Jurkat, Clone E6-1 (cell line): ENCODE results near the gene CEMIP.
"Not testable (repeated sequence)": the region's sequence is repeated elsewhere in the genome, so short reads cannot be mapped to it uniquely, and the experiment has no call there.

Source experiments
- DNase-seq: peaks from one replicate; pipeline ENCODE4 v3.0.0-alpha.2; 2011; ENCODE audit warnings: low read depth, low spot score
- H3K4me3 ChIP-seq: 2 replicates; pipeline ENCODE4 v1.5.1; 2011; ENCODE audit warnings: mild to moderate bottlenecking, low read length, control low read depth, moderate library complexity

CEMIP gene

GRCh38 chr15:80753161-80753560 is 26.0 kb upstream of the CEMIP start:
- DNase-seq = no peak
- H3K4me3 ChIP-seq = no peak overlapping the region

- no peak overlapping the region for H3K4me3 ChIP-seq
- no peak for DNase-seq
These were observed 25.2 kb upstream of the CEMIP start for GRCh38 chr15:80754014-80754413.

DNA sequence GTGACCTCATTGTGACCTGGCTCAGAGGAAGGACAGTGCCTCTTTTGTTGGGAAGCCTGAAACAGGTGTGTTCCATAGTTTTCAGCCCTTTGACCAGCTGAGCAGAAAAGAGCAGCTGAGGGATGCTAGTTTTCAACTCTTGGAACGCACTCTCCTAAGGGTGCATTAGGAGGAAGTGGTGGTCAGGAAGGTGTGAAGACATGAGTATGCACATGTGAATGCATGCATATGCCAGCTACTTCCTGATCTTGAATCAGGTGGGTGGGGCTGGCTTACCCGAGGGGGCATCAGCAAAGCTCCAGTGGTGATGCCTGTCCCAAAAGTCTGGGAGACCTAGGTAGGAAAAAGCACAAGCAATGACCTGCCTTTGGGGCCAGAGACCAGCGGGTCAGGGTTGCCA is 23.3 kb upstream of the CEMIP start:
- peak; percentile 2 for DNase-seq
- H3K4me3 ChIP-seq = no peak overlapping the region

DNA sequence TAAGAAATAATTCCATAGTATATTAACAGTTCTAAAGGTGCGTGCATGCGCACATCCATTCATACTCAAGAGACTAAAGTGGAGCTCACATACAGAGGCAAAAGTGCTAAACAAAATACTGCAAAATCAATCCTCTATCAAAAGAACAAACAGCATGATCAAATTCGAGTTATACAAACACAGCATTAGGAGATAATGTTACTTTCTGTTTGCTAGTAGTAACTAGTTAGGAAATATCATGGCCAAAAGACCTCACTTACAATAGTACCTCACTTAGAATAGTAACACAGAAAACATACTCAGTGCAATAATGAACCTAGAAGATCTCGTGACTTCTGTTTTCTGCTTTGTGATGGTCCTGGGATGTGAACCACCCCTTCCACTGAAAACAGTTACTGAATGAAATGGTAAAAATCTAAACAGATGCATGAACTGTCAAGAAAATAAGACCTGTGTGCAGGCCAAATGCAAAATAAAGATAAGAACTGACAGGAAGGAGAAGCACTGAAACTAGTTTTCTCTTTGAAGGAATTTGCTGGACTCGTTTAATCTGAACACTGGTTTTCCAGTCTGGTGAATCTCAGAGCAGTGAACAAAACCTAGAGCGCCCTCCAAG is 20.9 kb upstream of the CEMIP start:
- no peak for DNase-seq

GRCh38 chr15:80760960-80761359 is 18.2 kb upstream of the CEMIP start:
- H3K4me3 ChIP-seq = no peak overlapping the region
- no peak for DNase-seq

More for the DNA sequence above, 20.9 kb upstream of the CEMIP start:
- H3K4me3 ChIP-seq = no peak overlapping the region

GRCh38 chr15:80761754-80762153 is 17.4 kb upstream of the CEMIP start:
- no peak overlapping the region for H3K4me3 ChIP-seq
- no peak for DNase-seq

GRCh38 chr15:80763235-80763634 is 15.9 kb upstream of the CEMIP start:
- H3K4me3 ChIP-seq, DNase-seq: not testable (repeated sequence)

DNA sequence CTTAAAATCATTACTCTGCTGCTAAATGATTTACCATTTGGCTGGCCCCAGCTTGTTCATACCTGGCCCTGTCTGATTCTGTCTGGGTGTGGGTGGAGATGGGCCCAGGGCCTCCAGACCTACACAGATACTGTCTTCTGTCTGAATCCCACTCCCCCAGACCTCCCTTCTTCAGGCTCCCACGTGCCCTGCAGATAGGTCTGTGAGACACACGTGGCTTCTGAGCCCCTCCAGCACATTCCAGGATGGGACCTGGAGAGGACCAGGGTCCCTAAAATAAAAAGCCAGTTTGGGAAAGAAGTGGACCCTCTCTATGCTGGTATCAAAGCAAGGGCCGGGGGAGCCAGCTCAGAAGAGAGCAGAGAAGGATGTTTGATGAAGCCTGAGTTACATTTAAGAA is 14.6 kb upstream of the CEMIP start:
- DNase-seq = no peak
- H3K4me3 ChIP-seq = no peak overlapping the region

- no peak overlapping the region for H3K4me3 ChIP-seq
These were observed 12.9 kb upstream of the CEMIP start for GRCh38 chr15:80766275-80766674.

DNA sequence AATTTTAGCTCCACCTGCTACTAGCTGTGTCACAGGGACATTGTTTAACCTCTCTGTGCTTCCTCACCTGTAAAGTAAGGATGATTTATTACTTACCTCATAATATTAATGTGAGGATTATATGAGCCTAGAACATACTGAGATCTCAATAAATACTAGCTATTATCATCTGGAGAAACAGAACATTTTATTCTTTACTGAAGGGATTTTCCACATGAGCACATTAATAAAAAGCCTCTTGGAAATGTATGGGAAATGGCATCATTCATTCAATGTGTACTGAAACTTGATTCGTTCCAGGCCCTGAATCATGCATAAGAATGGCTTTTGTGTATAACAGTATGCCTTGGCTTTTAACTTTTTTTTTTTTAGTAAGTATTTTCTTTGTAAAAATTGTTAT is 11.0 kb upstream of the CEMIP start:
- H3K4me3 ChIP-seq = no peak overlapping the region
- DNase-seq = no peak

More at GRCh38 chr15:80766275-80766674, 12.9 kb upstream of the CEMIP start:
- no peak for DNase-seq

GRCh38 chr15:80769153-80769828 is 9.9 kb upstream of the CEMIP start:
- no peak for DNase-seq
- no peak overlapping the region for H3K4me3 ChIP-seq

- DNase-seq = no peak
These were observed 9.1 kb upstream of the CEMIP start for GRCh38 chr15:80769829-80770705.

DNA sequence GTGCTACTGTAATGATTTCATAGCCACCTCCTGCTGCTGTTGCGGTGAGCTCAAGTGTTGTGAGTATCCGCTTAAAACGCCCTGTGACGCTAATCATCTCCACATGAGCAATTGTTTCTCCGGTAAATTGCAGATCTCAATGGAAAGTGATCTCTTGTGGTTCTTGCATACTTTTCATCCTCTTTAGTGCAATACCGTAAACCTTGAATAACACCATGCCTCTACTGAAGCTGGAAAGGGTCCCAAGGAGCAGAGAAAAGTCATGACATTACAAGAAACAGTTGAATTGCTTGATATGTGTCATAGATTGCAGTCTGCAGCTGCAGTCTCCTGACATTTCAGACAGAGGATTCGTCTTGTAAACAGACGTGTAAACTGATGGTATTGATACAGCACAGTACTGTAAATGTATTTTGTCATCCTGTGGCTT is 6.0 kb upstream of the CEMIP start:
- no peak overlapping the region for H3K4me3 ChIP-seq
- no peak for DNase-seq

More at GRCh38 chr15:80769829-80770705, 9.1 kb upstream of the CEMIP start:
- no peak overlapping the region for H3K4me3 ChIP-seq

DNA sequence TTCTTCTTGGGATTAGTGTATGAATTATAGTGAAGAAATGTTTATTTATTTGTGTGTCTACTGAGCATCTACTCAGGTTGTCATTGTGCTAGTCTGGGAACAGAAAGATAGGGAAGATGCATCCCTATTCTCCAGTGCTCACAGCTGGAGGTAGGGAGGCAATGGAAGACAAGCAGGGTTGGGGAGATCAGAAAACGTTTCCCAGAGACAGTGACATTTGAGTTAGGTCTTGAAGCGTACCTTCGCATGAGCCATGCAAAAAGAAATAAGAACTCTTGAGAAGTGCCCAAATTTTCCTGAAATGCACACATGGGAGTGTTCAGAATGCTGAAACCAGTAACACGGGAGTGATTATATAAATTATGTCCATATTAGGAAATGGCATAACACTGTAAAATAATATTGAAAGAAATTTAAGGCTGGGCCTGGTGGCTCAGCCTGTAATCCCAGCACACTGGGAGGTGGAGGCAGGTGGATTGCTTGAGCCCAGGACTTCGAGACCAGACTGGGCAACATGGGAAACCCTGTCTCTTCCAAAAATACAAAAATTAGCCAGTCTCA is 5.3 kb upstream of the CEMIP start:
- no peak for DNase-seq

DNA sequence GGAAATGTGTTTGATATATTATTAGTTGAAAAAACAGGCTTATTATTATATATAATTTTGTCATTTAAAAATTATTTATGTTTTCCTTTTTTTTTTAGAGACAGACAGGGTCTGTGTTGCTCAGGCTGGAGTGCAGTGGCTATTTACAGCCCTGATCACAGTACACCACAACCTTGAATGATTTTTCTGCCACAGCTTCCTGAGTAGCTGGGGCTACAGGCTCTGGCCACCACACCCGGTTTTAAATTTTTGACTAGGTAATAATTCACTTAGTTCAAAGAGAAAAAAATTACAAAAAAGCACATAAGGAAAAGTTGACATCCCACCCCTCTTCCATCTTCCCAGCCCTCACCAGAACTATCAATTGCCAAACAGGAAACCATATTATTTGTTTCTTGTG is 4.7 kb upstream of the CEMIP start:
- DNase-seq = no peak
- no peak overlapping the region for H3K4me3 ChIP-seq

More for the DNA sequence above, 5.3 kb upstream of the CEMIP start:
- no peak overlapping the region for H3K4me3 ChIP-seq

DNA sequence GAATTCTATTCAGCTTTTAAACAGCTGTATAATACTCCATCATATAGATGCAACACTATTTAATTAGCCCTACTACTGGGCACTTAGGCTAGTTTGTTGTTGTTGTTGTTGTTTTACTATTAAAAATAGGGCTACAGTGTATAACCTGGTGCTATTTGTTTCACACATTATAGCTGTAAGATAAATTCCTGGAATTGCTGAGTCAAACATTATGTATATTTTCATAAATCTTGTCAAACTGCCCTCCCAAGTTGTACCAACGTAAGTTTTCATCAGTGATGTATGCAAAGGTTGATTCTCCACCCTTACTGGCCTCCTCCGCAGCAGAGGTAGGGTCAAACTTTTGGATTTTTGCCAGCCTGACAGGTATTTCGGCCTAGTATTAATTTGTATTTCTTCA is 3.8 kb upstream of the CEMIP start:
- DNase-seq = no peak
- H3K4me3 ChIP-seq = no peak overlapping the region

DNA sequence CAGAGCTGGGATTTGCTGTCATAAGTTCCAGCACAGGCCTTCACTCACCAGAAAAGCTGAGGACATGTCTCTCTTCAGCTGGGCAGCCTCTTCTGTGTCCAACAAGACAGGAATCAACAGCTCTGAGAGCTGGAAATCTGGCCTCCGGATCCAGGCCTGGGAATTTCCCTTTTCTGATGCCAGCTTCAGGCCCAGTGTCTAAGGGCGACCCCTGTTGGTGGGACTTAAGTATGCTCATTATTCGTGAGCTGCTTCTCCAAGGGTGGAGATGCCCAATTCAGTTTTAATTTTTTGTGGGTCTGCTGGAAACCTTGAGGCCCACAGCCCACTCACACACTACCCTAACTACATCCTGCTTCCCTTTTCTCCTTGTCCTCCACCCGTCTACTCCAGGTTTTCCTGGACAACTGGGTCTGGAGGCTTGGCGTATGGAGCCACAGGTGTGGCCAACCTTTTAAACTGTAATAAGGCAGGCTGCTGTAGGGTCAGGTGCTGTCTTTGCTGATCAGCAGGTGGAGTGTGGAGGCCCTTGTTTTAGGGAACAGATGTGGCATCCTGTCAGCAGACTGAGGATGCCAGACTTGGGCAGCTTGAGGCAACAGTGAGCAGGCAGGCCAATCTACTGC is 2.6 kb upstream of the CEMIP start:
- peak; percentile 32 for DNase-seq
- H3K4me3 ChIP-seq = no peak overlapping the region

GRCh38 chr15:80777137-80777536 is 2.0 kb upstream of the CEMIP start:
- no peak for DNase-seq
- H3K4me3 ChIP-seq = no peak overlapping the region
